ENCODE data around the gene TRABD2A.
"Not testable (repeated sequence)": the region's sequence is repeated elsewhere in the genome, so short reads cannot be mapped to it uniquely, and the experiment has no call there.

TRABD2A gene

GRCh38 chr2:84878896-84879583 is 1.8 kb downstream of the TRABD2A start:
- DNase-seq, result no peak

- no peak for DNase-seq
Observed at GRCh38 chr2:84878459-84878858, 2.4 kb downstream of the TRABD2A start.

DNA sequence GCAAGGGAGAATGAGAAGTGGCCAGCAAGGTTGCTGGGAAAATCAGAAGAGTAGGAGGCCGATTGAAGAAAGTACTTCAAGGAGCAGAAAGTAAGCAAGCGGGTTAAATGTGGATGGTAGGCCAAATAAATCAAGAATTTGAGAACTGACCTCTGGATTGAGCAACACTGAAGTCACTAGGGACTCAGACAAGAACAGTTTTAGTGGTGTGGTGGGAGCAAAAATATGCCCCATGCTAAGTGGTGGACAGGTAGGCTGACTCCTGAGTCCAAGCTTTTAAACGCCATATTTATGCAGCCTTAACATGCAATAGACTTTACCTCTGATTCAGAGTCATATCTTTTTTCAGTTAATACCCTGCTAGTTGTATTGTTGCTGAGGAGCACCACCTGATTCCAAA is 4.5 kb downstream of the TRABD2A start:
- DNase-seq, result no peak

DNA sequence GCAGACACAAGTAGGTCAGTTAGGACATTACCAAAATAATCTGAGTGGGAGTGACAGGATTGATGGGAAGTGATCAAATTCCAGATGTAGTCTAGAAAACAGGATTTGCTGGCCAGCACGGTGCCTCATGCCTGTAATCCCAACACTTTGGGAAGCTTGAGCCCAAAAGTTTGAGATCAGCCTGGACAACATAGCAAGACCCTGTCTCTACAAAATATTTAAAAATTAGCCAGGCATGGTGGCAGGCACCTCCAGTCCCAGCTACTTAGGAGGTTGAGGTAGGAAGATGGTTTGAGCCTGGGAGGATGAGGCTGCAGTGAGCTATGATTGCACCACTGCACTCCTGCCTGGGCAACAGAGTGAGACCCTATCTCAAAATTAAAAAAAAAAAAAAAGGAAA is 5.3 kb downstream of the TRABD2A start:
- DNase-seq, result not testable (repeated sequence)

- no peak for DNase-seq
Observed at GRCh38 chr2:84875213-84875560, 5.7 kb downstream of the TRABD2A start.

- peak in 1 of 2 donors; percentile 42 for DNase-seq
Observed at GRCh38 chr2:84874381-84875212, 6.3 kb downstream of the TRABD2A start.

DNA sequence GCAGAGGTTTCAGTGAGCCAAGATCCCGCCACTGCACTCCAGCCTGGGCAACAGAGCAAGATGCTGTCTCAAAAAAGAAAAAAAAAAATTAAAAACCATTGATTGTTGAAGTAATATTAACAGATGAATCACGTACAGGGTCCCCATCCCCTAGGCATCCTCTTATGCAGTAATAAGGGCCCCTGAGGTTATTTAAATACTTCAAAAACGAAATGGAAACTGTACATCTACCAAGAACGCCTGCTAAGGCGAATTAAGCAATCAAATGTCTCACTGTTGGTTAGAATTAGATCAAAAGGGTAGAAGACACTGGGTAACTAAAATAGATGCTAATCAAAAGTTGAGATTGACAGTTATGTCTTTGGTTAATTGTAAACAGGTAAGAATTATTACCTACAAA is 7.5 kb downstream of the TRABD2A start:
- no peak for DNase-seq

DNA sequence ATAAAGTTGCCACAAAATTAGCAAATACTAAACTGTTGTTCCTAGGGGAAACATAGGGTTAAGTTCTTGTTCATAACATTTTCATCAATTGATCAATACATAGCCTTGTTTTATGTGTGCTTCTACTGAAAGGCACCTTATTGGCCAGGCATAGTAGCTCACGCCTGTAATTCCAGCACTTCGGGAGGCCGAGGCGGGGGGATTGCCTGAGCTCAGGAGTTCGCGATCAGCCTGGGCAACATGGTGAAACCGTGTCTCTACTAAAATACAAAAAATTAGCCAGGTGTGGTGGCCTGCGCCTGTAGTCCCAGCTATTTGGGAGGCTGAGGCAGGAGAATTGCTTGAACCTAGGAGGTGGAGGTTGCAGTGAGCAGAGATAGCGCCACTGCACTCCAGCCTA is 8.2 kb downstream of the TRABD2A start:
- DNase-seq, result not testable (repeated sequence)

GRCh38 chr2:84870306-84870705 is 10.6 kb downstream of the TRABD2A start:
- no peak for DNase-seq

- DNase-seq, result not testable (repeated sequence)
Observed at GRCh38 chr2:84868327-84868726, 12.6 kb downstream of the TRABD2A start.

- DNase-seq, result no peak
Observed at GRCh38 chr2:84866122-84866521, 14.8 kb downstream of the TRABD2A start.

- DNase-seq, result no peak
Observed at GRCh38 chr2:84865181-84865783, 15.6 kb downstream of the TRABD2A start.

GRCh38 chr2:84862006-84862405 is 18.9 kb downstream of the TRABD2A start:
- no peak for DNase-seq

GRCh38 chr2:84861539-84861938 is 19.3 kb downstream of the TRABD2A start:
- DNase-seq, result no peak

- DNase-seq, result no peak
Observed at GRCh38 chr2:84858937-84859336, 21.9 kb downstream of the TRABD2A start.

DNA sequence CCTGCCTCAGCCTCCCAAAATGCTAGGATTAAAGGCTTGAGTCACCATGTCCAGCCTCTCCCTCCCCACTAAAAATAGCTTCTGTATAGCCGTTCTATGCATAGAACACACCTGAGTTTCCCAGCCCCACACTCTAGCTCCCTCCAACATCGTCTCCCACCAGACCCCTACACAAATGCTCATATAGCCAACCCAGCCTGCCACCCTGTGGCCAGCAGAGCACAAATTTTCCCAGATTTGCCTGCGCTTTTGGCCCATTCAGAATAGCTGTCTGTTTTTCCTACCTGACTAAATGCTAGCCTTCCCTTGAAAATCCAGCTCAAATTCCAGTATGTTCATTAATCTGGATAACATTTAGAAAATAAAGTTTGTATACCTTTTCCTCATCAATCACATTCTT is 22.8 kb downstream of the TRABD2A start:
- DNase-seq, result no peak

- DNase-seq, result no peak
Observed at GRCh38 chr2:84857566-84857965, 23.3 kb downstream of the TRABD2A start.

- no peak for DNase-seq
Observed at GRCh38 chr2:84856787-84857186, 24.1 kb downstream of the TRABD2A start.

- DNase-seq, result no peak
Observed at GRCh38 chr2:84855731-84856130, 25.2 kb downstream of the TRABD2A start.

DNA sequence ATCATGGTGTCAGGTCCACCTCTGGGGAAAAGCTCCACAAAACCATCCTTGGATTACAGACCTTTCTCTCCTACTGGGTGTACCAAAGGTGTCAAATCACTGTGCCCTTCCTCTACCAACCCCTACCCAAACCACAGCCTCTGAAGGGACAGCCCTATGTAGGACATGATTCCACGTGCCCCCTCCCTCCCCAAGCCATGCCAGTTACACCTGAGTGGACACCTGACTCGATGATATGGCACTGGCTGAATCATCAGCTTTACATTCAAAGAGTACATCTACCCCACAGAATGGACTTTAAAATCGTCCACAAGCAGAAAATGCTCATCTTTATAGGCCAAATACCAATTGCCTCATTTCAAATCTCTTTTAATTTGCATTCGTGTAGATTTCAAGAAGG is 26.0 kb downstream of the TRABD2A start:
- no peak for DNase-seq

GRCh38 chr2:84851876-84852275 is 29.0 kb downstream of the TRABD2A start:
- DNase-seq, result no peak

GRCh38 chr2:84850471-84850870 is 30.4 kb downstream of the TRABD2A start:
- no peak for DNase-seq

DNA sequence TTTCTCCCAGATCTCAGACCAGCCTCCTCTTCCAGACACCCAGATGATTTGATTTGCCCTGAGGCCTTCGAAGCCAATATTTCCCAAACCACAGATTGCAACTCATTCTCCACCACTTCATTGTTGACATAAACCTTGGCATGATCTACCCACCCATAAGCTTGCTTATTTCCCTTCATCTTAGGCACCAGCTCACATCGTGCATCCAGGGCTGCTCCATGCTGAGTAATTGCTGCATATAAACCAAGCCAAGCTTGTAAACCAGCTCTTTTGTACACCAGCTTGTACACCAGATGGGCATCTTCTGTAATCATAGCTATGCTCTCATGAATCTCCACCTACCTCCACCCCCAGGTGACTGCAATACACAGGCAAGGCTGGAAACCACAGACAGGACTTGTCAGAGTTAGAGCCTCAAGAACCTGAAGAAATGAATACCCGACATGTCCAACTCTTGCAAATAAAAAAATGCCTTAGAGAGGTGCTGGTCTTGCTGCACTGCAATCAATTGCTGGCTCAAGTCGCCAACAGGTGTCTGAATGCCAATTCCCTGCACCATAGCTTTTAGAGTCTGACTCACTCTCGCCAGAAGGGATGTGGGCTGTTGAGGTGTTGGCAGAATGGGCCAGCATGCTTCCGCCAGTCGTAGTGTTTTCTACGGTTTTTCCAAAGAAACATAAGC is 31.5 kb downstream of the TRABD2A start:
- DNase-seq, result peak; percentile 57 to 63

All from activated CD4-positive, alpha-beta T cell treated with anti-CD3 and anti-CD28 coated beads for 4 hours (primary cell).